AG08395 (cell line): Measurements from ENCODE around the gene SDK2.

Experiments
- DNase-seq: peaks from one replicate; pipeline ENCODE4 v3.0.0; 2012; ENCODE audit warnings: mixed read lengths, low spot score

Gene SDK2

GRCh38 chr17:73297934-73298861, 346.0 kb downstream of the SDK2 start:
- no peak for DNase-seq

GRCh38 chr17:73293480-73293911, 350.7 kb downstream of the SDK2 start:
- DNase-seq, result peak; percentile 80

- DNase-seq, result no peak
Measured at GRCh38 chr17:73293031-73293430, 351.2 kb downstream of the SDK2 start.

- peak; percentile 67 for DNase-seq
Measured at GRCh38 chr17:73292031-73292531, 352.2 kb downstream of the SDK2 start.

GRCh38 chr17:73291260-73291801, 352.9 kb downstream of the SDK2 start:
- peak; percentile 94 for DNase-seq

GRCh38 chr17:73290399-73291259, 353.6 kb downstream of the SDK2 start:
- no peak for DNase-seq

GRCh38 chr17:73289549-73290254, 354.5 kb downstream of the SDK2 start:
- DNase-seq, result no peak

GRCh38 chr17:73288534-73289302, 355.5 kb downstream of the SDK2 start:
- DNase-seq, result no peak

GRCh38 chr17:73286863-73287296, 357.4 kb downstream of the SDK2 start:
- DNase-seq, result no peak

- no peak for DNase-seq
Measured at GRCh38 chr17:73285916-73286862, 358.1 kb downstream of the SDK2 start.

GRCh38 chr17:73285603-73285908, 358.7 kb downstream of the SDK2 start:
- no peak for DNase-seq

GRCh38 chr17:73284906-73285602, 359.2 kb downstream of the SDK2 start:
- DNase-seq, result no peak
